T-cell (primary cell): ENCODE results near the gene LIN37. TPM values are rescaled to one million over a fixed set of nuclear protein-coding genes. Genes with fewer than 3 reads are reported as not detected.

Experiments
- ATAC-seq, 4 experiments: fragments of 200-7000 bp in 3 of 4; fragments of 150-1000 bp in 1 of 4; cut with Tn5 transposase; replicated peaks in 1 of 4; 1 replicate in 3 of 4; 2 replicates in 1 of 4; pipeline ENCODE4 v1.10.0; 2021; ENCODE audit warnings: moderate library complexity in 3 of 4, mild to moderate bottlenecking in 2 of 4, moderate number of reproducible peaks in 1 of 4
- CTCF ChIA-PET, 2 donors: fragments of 300-600 bp; sonication (Branson Sonifier 250); formaldehyde crosslinking; loops; one replicate each; lab custom pipeline; 2022; ENCODE audit warnings: antibody characterized with exemption in 2 of 2; lab: Charles Lee
- POLR2A ChIA-PET, 2 donors: fragments of 300-600 bp; sonication (Branson Sonifier 250); formaldehyde crosslinking; loops; one replicate each; lab custom pipeline; 2022; ENCODE audit warnings: antibody characterized with exemption in 2 of 2; lab: Charles Lee
- DNase-seq, 35 experiments: peaks; one replicate each; pipeline versions ENCODE4 v3.0.0 to v3.0.0-alpha.2; 2013 to 2023
- H3K27ac ChIP-seq: one replicate; pipeline ENCODE4 v1.5.1; 2013; ENCODE audit warnings: low read length
- H3K27me3 ChIP-seq, 2 experiments: replicated peaks in 1 of 2; 1 replicate in 1 of 2; 2 replicates in 1 of 2; pipeline versions ENCODE4 v1.6.1 to v1.7.0; 2013; ENCODE audit warnings: low read length in 1 of 2, mixed read lengths in 1 of 2; ENCODE audit not compliant: control insufficient read depth in 2 of 2, insufficient read depth in 2 of 2; ENCODE audit errors: extremely low read depth in 1 of 2
- H3K36me3 ChIP-seq, 2 donors: 1 replicate in 1 of 2; 2 replicates in 1 of 2; pipeline versions ENCODE4 v1.6.1 to v1.7.0; 2013; ENCODE audit warnings: low read length in 1 of 2; ENCODE audit not compliant: control insufficient read depth in 2 of 2, insufficient read depth in 1 of 2; ENCODE audit errors: extremely low read depth in 1 of 2
- H3K4me1 ChIP-seq, 2 experiments: 1 replicate in 1 of 2; 2 replicates in 1 of 2; pipeline versions ENCODE4 v1.6.1 to v1.7.0; 2013; ENCODE audit warnings: low read length in 2 of 2, mixed read lengths in 1 of 2; ENCODE audit not compliant: insufficient read depth in 2 of 2, control insufficient read depth in 1 of 2; ENCODE audit errors: extremely low read depth in 1 of 2
- H3K4me3 ChIP-seq, 2 donors: 1 replicate in 1 of 2; 2 replicates in 1 of 2; pipeline versions ENCODE4 v1.5.1 to v1.7.0; 2013; ENCODE audit warnings: mild to moderate bottlenecking in 2 of 2, low read length in 1 of 2, moderate library complexity in 1 of 2; ENCODE audit not compliant: control insufficient read depth in 1 of 2; ENCODE audit errors: extremely low read depth in 1 of 2
- H3K9me3 ChIP-seq: 2 replicates; pipeline ENCODE4 v1.7.0; 2013
- H3K27ac Mint-ChIP-seq, 2 donors: one replicate each; pipeline ENCODE4 v1.8.0; 2020 to 2021; ENCODE audit warnings: mild to moderate bottlenecking in 2 of 2, mixed read lengths in 2 of 2
- H3K27me3 Mint-ChIP-seq, 2 donors: one replicate each; pipeline ENCODE4 v1.8.0; 2021 to 2022; ENCODE audit warnings: mixed read lengths in 2 of 2
- H3K36me3 Mint-ChIP-seq: one replicate; pipeline ENCODE4 v1.8.0; 2021; ENCODE audit warnings: mixed read lengths
- H3K4me1 Mint-ChIP-seq, 3 donors: one replicate each; pipeline ENCODE4 v1.8.0; 2020 to 2022; ENCODE audit warnings: mixed read lengths in 3 of 3, mild to moderate bottlenecking in 1 of 3
- H3K4me3 Mint-ChIP-seq, 3 donors: one replicate each; pipeline ENCODE4 v1.8.0; 2020 to 2022; ENCODE audit warnings: mild to moderate bottlenecking in 3 of 3, mixed read lengths in 3 of 3, moderate library complexity in 3 of 3
- H3K9me3 Mint-ChIP-seq, 3 donors: one replicate each; pipeline ENCODE4 v1.8.0; 2020 to 2022; ENCODE audit warnings: mixed read lengths in 3 of 3
- WGBS: methylation state at CpG from one replicate; pipeline ENCODE4 v1.1.5; 2013; ENCODE audit warnings: missing lambda C conversion rate; ENCODE audit not compliant: insufficient coverage; 5-methylcytosine and 5-hydroxymethylcytosine counted together
- total RNA-seq, 35 experiments: library from RNA in 6 of 35; stranded (reverse) in 6 of 35; fragments of 120-200 nt in 1 of 35; gene quantifications; one replicate each; pipeline versions ENCODE4 v1.2.1 to v1.2.4 and lab custom pipeline; 2013 to 2026

The LIN37 gene
- total RNA-seq, 5 donors from 2014 or later (not counting 1 experiment from before 2014, with no cell fraction given) = 11.8 to 23.6 (median 22.8) TPM

GRCh38 chr19:35757231-35757748 is 8.9 kb downstream of the LIN37 start:
- POLR2A ChIA-PET = no interaction called here
- WGBS = 23% methylated on average over 12 of the region's 19 CpGs
- ATAC-seq (no peak), DNase-seq (no peak)
- Mint-ChIP-seq H3K27me3 (peaks cover 7 to 10% of the 10 kb centered on the region in 2 donors), H3K27ac (peak overlapping the region in 1 of 2 donors; percentile 95), H3K36me3 (peaks cover 23% of the 10 kb centered on the region), H3K4me3 (peak overlapping the region; percentile 89 to 95 (median 93)), H3K9me3 (no peaks in the 10 kb centered on the region), H3K4me1 (peaks cover 32 to 51% (median 34%) of the 10 kb centered on the region in 3 donors)
- no peaks in the 10 kb centered on the region for H3K9me3 ChIP-seq
- H3K4me3 ChIP-seq = peak overlapping the region; percentile 74 to 83
- CTCF ChIA-PET = interaction anchor here in 1 of 2 donors (0.7 kb wide), 1 partner anchor 159 kb away, joined by 3 read pairs; no protein-coding TSS in a partner anchor
- H3K27ac ChIP-seq = peak overlapping the region; percentile 87
- H3K27me3 ChIP-seq = peaks cover 0 to 21% of the 10 kb centered on the region in 2 experiments
- peaks cover 15 to 39% of the 10 kb centered on the region in 2 donors for H3K36me3 ChIP-seq
- H3K4me1 ChIP-seq = peaks cover 20 to 43% of the 10 kb centered on the region in 2 experiments

- peaks cover 0 to 18% of the 10 kb centered on the region in 2 experiments for H3K27me3 ChIP-seq
- H3K27ac ChIP-seq = peak within 1 kb of the TSS; percentile 87
- Mint-ChIP-seq H3K27ac (peak within 1 kb of the TSS; percentile 91 to 95), H3K36me3 (peaks cover 23% of the 10 kb centered on the region), H3K9me3 (no peaks in the 10 kb centered on the region), H3K4me3 (peak within 1 kb of the TSS; percentile 89 to 95 (median 93)), H3K27me3 (peaks cover 7 to 10% of the 10 kb centered on the region in 2 donors), H3K4me1 (peaks cover 32 to 51% (median 34%) of the 10 kb centered on the region in 3 donors)
- peaks cover 15 to 34% of the 10 kb centered on the region in 2 donors for H3K36me3 ChIP-seq
- H3K4me1 ChIP-seq = peaks cover 20 to 43% of the 10 kb centered on the region in 2 experiments
- peak; percentile 95 to 100 (median 98) for DNase-seq
- ATAC-seq = peak; percentile 95 to 97 (median 96)
- CTCF ChIA-PET = interaction anchor here in 1 of 2 donors (0.7 kb wide), 1 partner anchor 160 kb away, joined by 3 read pairs; no protein-coding TSS in a partner anchor
- H3K4me3 ChIP-seq = peak within 1 kb of the TSS; percentile 83 to 100
- under 1% methylated on average over 44 of the region's 53 CpGs for WGBS
- no peaks in the 10 kb centered on the region for H3K9me3 ChIP-seq
- POLR2A ChIA-PET = no interaction called here
These were observed 9.6 kb downstream of the LIN37 start, which contains the start of gene PROSER3 for GRCh38 chr19:35757749-35758608. PROSER3 (plus strand) TSS chr19:35758176; CDS start chr19:35758216, 40 bp downstream.

GRCh38 chr19:35759697-35760096 is 11.3 kb downstream of the LIN37 start:
- Histone ChIP-seq H3K36me3 (peaks cover 13 to 28% of the 10 kb centered on the region in 2 donors), H3K27me3 (peaks cover 0 to 18% of the 10 kb centered on the region in 2 experiments), H3K4me1 (peaks cover 20 to 42% of the 10 kb centered on the region in 2 experiments), H3K9me3 (no peaks in the 10 kb centered on the region), H3K4me3 (no peak overlapping the region), H3K27ac (no peak overlapping the region)
- Mint-ChIP-seq H3K27me3 (peaks cover 6 to 9% of the 10 kb centered on the region in 2 donors), H3K4me3 (peak overlapping the region in 2 of 3 donors; percentile 67 to 89), H3K36me3 (peaks cover 14% of the 10 kb centered on the region), H3K9me3 (no peaks in the 10 kb centered on the region), H3K4me1 (peaks cover 32 to 50% (median 33%) of the 10 kb centered on the region in 3 donors), H3K27ac (no peak overlapping the region)
- CTCF ChIA-PET = no interaction called here
- POLR2A ChIA-PET = no interaction called here
- no peak for DNase-seq
- ATAC-seq = no peak
- WGBS = 100% methylated on average over 1 of the region's 2 CpGs

GRCh38 chr19:35760711-35761349 is 12.5 kb downstream of the LIN37 start:
- H3K9me3 ChIP-seq = no peaks in the 10 kb centered on the region
- DNase-seq (no peak), ATAC-seq (no peak)
- Mint-ChIP-seq H3K4me1 (peaks cover 27 to 44% (median 29%) of the 10 kb centered on the region in 3 donors), H3K4me3 (no peak overlapping the region), H3K9me3 (no peaks in the 10 kb centered on the region), H3K27me3 (peaks cover 4 to 5% of the 10 kb centered on the region in 2 donors), H3K36me3 (peaks cover 18% of the 10 kb centered on the region), H3K27ac (no peak overlapping the region)
- ChIA-PET POLR2A (no interaction called here), CTCF (interaction anchor here in 1 of 2 donors (0.5 kb wide), 1 partner anchor 59 kb away, joined by 5 read pairs; no protein-coding TSS in a partner anchor)
- no peak overlapping the region for H3K27ac ChIP-seq
- H3K4me1 ChIP-seq = peaks cover 18 to 36% of the 10 kb centered on the region in 2 experiments
- H3K4me3 ChIP-seq = no peak overlapping the region
- H3K27me3 ChIP-seq = peaks cover 0 to 15% of the 10 kb centered on the region in 2 experiments
- WGBS = 83% methylated on average over 1 of the region's 4 CpGs
- peaks cover 17 to 37% of the 10 kb centered on the region in 2 donors for H3K36me3 ChIP-seq

- H3K36me3 Mint-ChIP-seq = peaks cover 18% of the 10 kb centered on the region
- ChIA-PET CTCF (no interaction called here), POLR2A (no interaction called here)
- WGBS = 99% methylated on average over 8 of the region's 17 CpGs
- H3K27ac Mint-ChIP-seq = no peak overlapping the region
- no peaks in the 10 kb centered on the region for H3K9me3 Mint-ChIP-seq
- ATAC-seq = no peak
- Histone ChIP-seq H3K4me3 (no peak overlapping the region), H3K4me1 (peaks cover 0 to 3% of the 10 kb centered on the region in 2 experiments), H3K9me3 (no peaks in the 10 kb centered on the region), H3K27ac (no peak overlapping the region), H3K27me3 (no peaks in the 10 kb centered on the region), H3K36me3 (peaks cover 17 to 41% of the 10 kb centered on the region in 2 donors)
- peaks cover under 1 to 9% (median 3%) of the 10 kb centered on the region in 3 donors for H3K4me1 Mint-ChIP-seq
- DNase-seq = no peak
- H3K4me3 Mint-ChIP-seq = no peak overlapping the region
- no peaks in the 10 kb centered on the region for H3K27me3 Mint-ChIP-seq
These were observed 16.3 kb downstream of the LIN37 start for GRCh38 chr19:35764432-35765315.
